Measurements from ENCODE around the gene IFNAR2.
A peak's percentile ranks its signal among the peaks of the same experiment; 100 is the strongest.

The IFNAR2 gene

DNA sequence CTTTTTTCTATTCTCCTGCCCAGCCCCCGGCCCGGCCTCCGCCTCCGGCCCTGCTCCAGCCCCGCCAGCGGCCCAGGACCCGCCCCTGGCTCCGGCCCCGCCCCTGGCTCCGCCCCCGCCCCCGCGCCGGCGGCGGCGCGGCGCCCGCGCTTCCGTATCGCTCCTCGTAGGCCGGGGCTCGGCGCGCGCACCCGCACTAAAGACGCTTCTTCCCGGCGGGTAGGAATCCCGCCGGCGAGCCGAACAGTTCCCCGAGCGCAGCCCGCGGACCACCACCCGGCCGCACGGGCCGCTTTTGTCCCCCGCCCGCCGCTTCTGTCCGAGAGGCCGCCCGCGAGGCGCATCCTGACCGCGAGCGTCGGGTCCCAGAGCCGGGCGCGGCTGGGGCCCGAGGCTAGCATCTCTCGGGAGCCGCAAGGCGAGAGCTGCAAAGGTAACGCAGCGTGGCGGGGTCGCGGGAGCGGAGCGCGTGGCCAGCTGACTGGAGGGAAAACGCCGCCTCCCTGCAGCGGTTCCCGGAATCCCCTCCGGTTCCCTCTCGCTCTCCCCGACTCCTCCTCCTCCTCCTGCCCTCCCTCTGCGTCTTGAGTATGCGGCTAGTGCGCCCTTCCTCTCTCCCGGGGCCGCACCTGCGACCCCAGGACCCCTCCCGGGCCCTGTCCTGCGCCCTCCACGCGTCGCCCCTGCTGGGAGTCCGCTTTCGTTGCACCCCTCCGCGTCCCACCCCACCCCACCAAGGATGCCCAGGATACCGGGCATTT lies at the start of gene IFNAR2:
Gene IFNAR2 (plus strand): TSS at position 155 of the 761 bp plus-strand sequence. CDS start 11,985 bp downstream, outside the sequence.
- DNase-seq = peak; percentile 43

- DNase-seq = no peak
Measured at GRCh38 chr21:33185852-33186251, 43.9 kb upstream of the IFNAR2 start.

- no peak for DNase-seq
Measured at GRCh38 chr21:33187276-33187675, 42.5 kb upstream of the IFNAR2 start.

- DNase-seq = no peak
Measured at GRCh38 chr21:33189237-33189636, 40.5 kb upstream of the IFNAR2 start.

GRCh38 chr21:33189824-33190223 lies 39.9 kb upstream of the IFNAR2 start:
- DNase-seq = no peak

DNA sequence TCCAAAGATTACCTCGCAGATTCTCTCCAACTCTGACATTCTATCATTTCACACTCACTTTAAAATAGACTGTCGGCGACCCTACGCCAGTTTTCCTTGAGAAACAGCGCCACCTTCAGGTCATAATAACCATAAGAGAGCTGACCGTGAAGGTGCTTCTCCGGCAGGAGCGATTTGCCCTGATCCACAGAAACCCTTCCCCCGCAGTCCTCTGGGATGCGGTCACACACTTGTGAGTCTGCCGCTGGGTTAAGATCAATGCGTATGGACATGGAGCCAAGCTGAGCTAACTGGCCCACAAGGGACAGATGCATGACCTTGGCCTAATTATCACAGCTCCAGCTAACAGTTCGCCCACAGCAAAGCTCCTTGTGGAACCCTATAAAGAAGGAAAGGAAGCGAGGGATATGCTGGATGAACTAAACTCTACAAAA lies 32.8 kb upstream of the IFNAR2 start:
- DNase-seq = peak; percentile 17

DNA sequence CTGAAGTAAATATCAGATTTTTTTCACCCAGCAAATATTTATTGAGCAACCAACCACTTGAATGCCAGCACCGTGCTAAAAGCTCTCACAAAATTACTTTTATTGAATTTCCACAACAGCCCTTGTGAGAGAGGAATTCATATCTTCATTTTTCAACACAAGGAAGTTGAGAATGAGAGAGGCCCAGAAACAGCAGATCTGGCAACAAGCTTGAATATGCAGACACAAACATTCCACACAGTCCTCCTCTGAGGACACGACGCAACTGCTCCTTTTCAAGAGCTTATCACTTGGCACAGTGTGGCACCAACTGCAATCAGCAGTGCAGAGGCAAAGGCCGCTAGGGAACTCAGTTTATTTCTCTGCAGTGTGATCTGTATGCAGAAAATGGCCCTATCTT lies 32.2 kb upstream of the IFNAR2 start:
- no peak for DNase-seq

DNA sequence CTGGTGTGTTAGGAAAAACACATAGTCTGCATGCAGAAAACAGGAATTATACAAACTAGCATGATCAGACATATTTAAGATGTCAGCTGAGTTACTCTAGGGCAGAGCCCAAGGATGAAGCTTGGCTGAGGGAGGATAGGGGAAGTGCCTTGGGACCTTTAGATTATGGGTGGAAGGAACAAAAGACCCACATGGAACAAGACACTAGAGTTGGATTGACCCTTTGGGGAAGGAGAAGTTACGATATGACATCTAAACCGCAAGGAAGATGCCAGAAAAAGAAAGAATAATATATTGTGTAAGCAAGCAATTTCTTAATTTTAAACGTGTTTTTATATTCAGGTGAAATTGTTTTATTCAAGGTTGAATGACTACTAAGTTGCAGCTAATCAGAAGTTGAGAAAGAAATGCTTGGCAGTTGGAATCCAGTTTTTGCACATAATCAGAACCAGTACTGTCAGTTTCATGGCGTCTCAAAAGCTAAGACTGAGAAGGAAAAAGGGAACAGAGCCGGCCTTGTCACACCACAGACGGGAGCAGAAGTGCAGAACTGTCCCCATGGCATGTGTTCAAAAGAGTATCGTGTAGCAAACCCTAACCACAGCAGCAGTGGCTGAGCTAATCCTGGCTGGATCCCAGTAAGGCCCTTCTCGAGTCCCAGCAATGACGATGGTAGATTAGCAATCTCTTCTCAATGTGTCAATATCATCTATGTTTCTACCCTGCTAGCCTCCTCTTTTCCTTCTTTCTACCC lies 31.2 kb upstream of the IFNAR2 start:
- DNase-seq = no peak

GRCh38 chr21:33199100-33199464 lies 30.7 kb upstream of the IFNAR2 start:
- no peak for DNase-seq

DNA sequence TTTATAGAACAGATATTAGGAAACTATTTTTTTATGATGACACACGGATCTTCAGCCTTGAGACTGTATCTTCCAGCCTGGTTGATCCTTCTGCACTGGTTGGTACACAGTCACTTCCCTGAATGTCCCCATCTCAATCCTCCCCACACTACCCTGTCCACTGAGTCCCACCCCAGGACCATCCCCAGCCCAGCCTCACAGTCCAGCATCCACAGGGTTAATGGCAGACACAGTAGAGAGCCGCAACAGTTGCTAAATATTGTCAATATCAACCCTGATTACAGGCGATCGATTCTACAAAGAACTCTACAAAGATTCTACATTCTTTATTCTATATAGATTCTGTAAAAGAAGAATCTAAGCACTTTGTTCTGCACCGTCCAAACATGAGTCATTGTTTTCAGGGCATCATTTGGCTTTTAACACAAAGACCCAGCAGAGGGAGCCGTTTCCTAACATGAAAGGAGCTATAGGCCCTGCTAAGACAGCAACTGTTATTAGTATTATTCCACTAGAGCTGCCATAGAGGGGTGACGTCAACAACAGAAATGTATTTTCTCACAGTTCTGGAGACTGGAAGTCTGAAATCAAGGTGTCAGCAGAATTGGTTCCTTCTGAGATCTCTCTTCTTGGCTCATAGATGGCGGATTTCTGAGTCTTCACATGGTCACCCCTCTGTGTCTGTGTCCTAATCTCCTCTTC lies 30.1 kb upstream of the IFNAR2 start:
- peak; percentile 71 for DNase-seq

DNA sequence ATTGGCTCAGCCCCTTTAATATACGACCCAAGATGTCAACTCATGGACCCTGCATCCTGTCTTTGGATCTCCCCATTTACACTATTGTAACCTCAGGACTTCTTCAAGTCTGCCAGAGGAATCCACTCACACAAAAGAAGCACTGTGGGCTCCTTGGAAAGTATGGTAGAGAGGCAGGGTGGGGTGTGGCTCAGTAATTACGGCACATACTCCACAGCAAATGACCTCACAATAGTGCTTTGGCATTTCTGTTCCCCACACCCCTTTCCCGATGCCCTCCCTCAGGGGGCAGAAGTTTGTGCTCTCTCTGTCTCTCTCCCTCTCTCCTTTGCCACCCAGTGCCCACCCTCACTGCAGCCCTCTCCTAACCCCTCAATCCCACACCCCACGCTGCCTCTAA lies 27.8 kb upstream of the IFNAR2 start:
- DNase-seq = no peak

DNA sequence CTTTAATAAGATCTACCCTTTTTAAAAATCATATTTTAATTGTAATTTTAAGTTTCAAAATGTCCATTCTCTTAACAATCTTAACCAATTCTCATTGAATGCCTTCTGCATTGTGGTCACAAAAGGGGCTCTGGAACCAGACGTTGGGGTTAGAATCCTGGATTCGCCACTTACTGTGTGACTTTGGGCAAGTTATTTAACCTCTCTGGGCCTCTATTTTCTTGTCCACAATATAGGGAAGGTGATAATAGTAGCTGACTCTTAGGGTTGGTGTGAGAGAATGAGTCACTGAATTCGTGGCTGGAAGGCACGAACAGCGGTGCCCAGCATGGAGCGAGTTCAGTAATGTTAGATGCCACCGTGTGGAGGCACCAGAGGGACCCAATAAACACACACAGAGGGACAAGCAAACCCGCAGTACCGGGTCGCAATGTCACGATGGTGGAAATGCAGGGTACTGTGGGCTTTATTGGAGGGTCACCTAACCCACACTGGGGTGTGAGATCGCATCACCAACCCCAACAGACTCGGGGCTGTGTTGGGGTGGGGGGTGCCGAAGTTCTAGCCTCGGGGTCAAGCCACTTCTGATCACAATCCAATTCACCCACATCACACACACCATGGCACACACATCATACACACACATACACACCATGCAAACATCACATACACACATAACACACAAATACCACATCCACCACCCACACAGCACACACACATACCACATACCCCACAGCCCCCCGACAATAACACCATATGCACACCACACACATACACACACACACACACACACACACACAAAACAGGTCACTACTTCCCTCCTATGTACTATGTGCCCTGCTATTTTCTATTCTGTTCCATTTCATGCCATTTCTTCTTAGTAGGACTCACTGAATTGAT lies 27.0 kb upstream of the IFNAR2 start:
- DNase-seq = no peak

- no peak for DNase-seq
Measured at GRCh38 chr21:33203371-33203724, 26.4 kb upstream of the IFNAR2 start.

GRCh38 chr21:33205476-33205875 lies 24.3 kb upstream of the IFNAR2 start:
- no peak for DNase-seq

DNA sequence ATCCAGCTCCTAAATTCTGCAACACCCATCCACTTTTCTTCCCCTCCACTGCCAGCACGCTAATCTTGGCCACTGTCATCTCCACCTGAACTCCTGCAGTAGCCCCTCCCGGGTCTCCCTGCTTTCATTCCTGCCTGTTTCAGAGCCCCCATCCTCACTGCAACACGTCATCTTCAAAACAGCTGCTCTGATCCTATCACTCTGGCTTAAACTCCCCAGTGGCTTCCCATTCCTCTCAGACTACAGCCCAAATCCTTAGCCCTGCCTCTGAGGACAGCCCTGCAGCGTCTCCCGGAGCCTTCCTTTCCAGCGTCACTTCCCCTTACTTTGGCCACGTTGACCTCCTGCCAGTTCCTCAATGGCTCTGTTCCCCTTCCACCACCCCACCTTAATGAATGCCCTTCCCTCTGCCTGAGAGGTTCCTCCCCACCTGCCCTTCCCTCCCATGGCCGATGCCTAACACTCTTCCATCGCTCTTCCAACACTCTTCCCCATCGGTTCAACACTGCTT lies 22.9 kb upstream of the IFNAR2 start:
- DNase-seq = no peak

- no peak for DNase-seq
Measured at GRCh38 chr21:33207449-33208149, 22.1 kb upstream of the IFNAR2 start.

GRCh38 chr21:33208534-33208933 lies 21.2 kb upstream of the IFNAR2 start:
- no peak for DNase-seq

GRCh38 chr21:33211305-33211704 lies 18.4 kb upstream of the IFNAR2 start:
- no peak for DNase-seq

- no peak for DNase-seq
Measured at GRCh38 chr21:33211732-33212131, 18.0 kb upstream of the IFNAR2 start.

- no peak for DNase-seq
Measured at GRCh38 chr21:33212159-33212851, 17.4 kb upstream of the IFNAR2 start.

- DNase-seq = no peak
Measured at GRCh38 chr21:33214056-33214455, 15.7 kb upstream of the IFNAR2 start.

All from T1000 (cell line).